Bronchial epithelial cell (primary cell): ENCODE data around the gene ENDOV. TPM values are rescaled to one million over a fixed set of nuclear protein-coding genes. Genes with fewer than 3 reads are reported as not detected.

Experiments used
- DNase-seq: peaks from one replicate; pipeline ENCODE4 v3.0.0-alpha.2; 2010; ENCODE audit warnings: low read depth
- FAIRE-seq: peaks from 2 replicates; lab custom pipeline; 2011; peaks lifted over from hg19 to GRCh38; lab: Jason Lieb, UNC
- H3K27me3 ChIP-seq: 2 replicates; pipeline ENCODE4 v1.5.1; 2011; ENCODE audit warnings: low read length; ENCODE audit not compliant: control insufficient read depth, insufficient read depth
- H3K36me3 ChIP-seq: 2 replicates; pipeline ENCODE4 v1.5.1; 2011; ENCODE audit warnings: low read length; ENCODE audit not compliant: control insufficient read depth, insufficient read depth
- H3K4me3 ChIP-seq: 2 replicates; pipeline ENCODE4 v1.5.1; 2011; ENCODE audit warnings: mild to moderate bottlenecking, low read depth, low read length, control low read depth
- total RNA-seq: library from RNA; depleted of rRNA; stranded (reverse); fragments of >200 nt; gene quantifications from 2 replicates; pipeline ENCODE4 v1.2.1, GENCODE V29; 2014
- TF ChIP-seq, protein P1 (sequence below): IDR thresholded peaks from 2 replicates; pipeline ENCODE4 v1.5.1; 2011; ENCODE audit warnings: mild to moderate bottlenecking, moderate library complexity, low read length, control low read depth, inconsistent platforms; ENCODE audit not compliant: insufficient read depth, severe bottlenecking

ENDOV gene
- total RNA-seq, 1 donor from 2014 or later = 19.5 TPM

GRCh38 chr17:80481284-80482057 lies 66.5 kb downstream of the ENDOV start:
- Histone ChIP-seq H3K4me3 (no peak overlapping the region), H3K27me3 (peaks cover 39% of the 10 kb centered on the region)
- FAIRE-seq = no peak

GRCh38 chr17:80482058-80482318 lies 67.0 kb downstream of the ENDOV start:
- DNase-seq (no peak), FAIRE-seq (no peak)
- TF ChIP-seq, protein P1, sequence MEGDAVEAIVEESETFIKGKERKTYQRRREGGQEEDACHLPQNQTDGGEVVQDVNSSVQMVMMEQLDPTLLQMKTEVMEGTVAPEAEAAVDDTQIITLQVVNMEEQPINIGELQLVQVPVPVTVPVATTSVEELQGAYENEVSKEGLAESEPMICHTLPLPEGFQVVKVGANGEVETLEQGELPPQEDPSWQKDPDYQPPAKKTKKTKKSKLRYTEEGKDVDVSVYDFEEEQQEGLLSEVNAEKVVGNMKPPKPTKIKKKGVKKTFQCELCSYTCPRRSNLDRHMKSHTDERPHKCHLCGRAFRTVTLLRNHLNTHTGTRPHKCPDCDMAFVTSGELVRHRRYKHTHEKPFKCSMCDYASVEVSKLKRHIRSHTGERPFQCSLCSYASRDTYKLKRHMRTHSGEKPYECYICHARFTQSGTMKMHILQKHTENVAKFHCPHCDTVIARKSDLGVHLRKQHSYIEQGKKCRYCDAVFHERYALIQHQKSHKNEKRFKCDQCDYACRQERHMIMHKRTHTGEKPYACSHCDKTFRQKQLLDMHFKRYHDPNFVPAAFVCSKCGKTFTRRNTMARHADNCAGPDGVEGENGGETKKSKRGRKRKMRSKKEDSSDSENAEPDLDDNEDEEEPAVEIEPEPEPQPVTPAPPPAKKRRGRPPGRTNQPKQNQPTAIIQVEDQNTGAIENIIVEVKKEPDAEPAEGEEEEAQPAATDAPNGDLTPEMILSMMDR = no peak
- Histone ChIP-seq H3K27me3 (peaks cover 39% of the 10 kb centered on the region), H3K36me3 (no peaks in the 10 kb centered on the region), H3K4me3 (no peak overlapping the region)

More at GRCh38 chr17:80481284-80482057, 66.5 kb downstream of the ENDOV start:
- DNase-seq = no peak
- TF ChIP-seq, protein P1 = no peak
- H3K36me3 ChIP-seq = no peaks in the 10 kb centered on the region

DNA sequence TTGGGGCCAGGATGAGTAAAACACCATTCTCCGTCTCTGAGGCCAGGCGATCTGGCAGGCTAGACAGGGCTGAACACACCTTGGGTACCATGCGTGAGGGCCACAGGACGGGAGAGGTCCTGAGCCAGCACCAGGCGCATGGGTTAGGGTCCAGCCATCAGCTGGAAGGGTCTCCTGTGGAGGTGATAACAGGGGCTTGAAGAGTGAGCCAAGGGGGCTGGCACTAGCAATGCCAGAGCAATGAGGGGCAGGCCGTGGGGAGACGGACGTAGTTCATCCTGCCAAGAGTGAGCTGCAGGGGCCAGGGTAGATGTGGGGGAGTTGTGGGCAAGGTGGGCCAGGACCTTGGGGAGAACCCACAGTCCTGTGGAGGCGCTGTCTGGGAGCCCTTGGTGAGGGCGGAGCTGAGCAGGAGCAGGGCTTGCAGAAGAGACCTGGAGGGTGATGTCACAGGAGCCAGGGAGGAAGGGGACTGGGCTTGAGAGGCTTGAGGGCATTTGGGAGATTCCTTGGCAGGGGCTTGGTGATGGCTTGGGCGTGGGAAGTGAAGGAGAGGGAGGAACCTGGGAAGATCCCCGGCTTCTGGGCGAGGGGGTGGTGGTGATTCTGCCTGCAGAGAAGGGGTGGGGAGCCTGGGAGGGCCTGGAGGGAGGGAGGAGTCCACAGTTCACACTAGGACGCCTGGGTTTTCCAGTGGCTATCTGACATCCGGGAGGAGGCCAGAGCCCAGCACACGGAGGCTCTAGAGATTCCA lies 67.8 kb downstream of the ENDOV start:
- TF ChIP-seq, protein P1 = no peak
- Histone ChIP-seq H3K36me3 (no peaks in the 10 kb centered on the region), H3K27me3 (peaks cover 38% of the 10 kb centered on the region), H3K4me3 (no peak overlapping the region)
- no peak for FAIRE-seq
- no peak for DNase-seq

- Histone ChIP-seq H3K4me3 (no peak overlapping the region), H3K36me3 (no peaks in the 10 kb centered on the region), H3K27me3 (peaks cover 25% of the 10 kb centered on the region)
- FAIRE-seq = no peak
- DNase-seq = no peak
- TF ChIP-seq, protein P1 = no peak
Observed at GRCh38 chr17:80485846-80486245, 70.9 kb downstream of the ENDOV start.

GRCh38 chr17:80486692-80487091 lies 71.7 kb downstream of the ENDOV start:
- Histone ChIP-seq H3K36me3 (no peaks in the 10 kb centered on the region), H3K27me3 (peaks cover 23% of the 10 kb centered on the region), H3K4me3 (no peak overlapping the region)
- no peak for DNase-seq
- TF ChIP-seq, protein P1 = no peak
- FAIRE-seq = no peak
